GM12878 (cell line): Measurements from ENCODE around the gene TMEM168. TPM values are rescaled to one million over a fixed set of nuclear protein-coding genes. Genes with fewer than 3 reads are reported as not detected.

Source experiments
- ATAC-seq: fragments of 200-7000 bp; cut with Tn5 transposase; 3 replicates; pipeline ENCODE4 v1.9.1; 2020; ENCODE audit warnings: mild to moderate bottlenecking, moderate library complexity
- BruUV-seq: library from RNA; stranded (reverse); fragments of 400-500 nt; replicated peaks from 2 replicates; lab custom pipeline; 2021; lab: Mats Ljungman, UMichigan
- CTCF ChIA-PET: fragments of 300-600 bp; sonication (Branson Sonifier 250); formaldehyde crosslinking; extraction: SDS; loops from one replicate; lab custom pipeline; 2021; ENCODE audit warnings: inconsistent platforms; lab: Yijun Ruan, JAX
- POLR2A ChIA-PET: fragments of 350-600 bp; formaldehyde crosslinking; extraction: SDS; loops from one replicate; lab custom pipeline; 2021; ENCODE audit warnings: inconsistent platforms; lab: Charles Lee
- RAD21 ChIA-PET: fragments of 300-600 bp; sonication (Branson Sonifier 250); formaldehyde crosslinking; loops from one replicate; lab custom pipeline; 2023; ENCODE audit warnings: antibody characterized with exemption; ENCODE audit not compliant: unreplicated experiment; lab: Charles Lee
- SMC1A ChIA-PET: fragments of 300-600 bp; sonication (Branson Sonifier 250); formaldehyde crosslinking; loops from one replicate; lab custom pipeline; 2023; ENCODE audit not compliant: unreplicated experiment, uncharacterized antibody; lab: Charles Lee
- DNase-seq: peaks from one replicate; pipeline ENCODE4 v3.0.0-alpha.2; 2011; ENCODE audit warnings: low read depth, low spot score
- FAIRE-seq: peaks from 3 replicates; lab custom pipeline; 2011; peaks lifted over from hg19 to GRCh38; lab: Jason Lieb, UNC
- H2AFZ ChIP-seq: 2 replicates; pipeline ENCODE4 v1.6.0; 2011; ENCODE audit warnings: low read depth, low read length, control low read depth; ENCODE audit not compliant: control insufficient read depth
- H3K27ac ChIP-seq: 2 replicates; pipeline ENCODE4 v1.5.1; 2011; ENCODE audit warnings: control low read depth; ENCODE audit not compliant: control insufficient read depth, insufficient read depth
- H3K27me3 ChIP-seq, 2 experiments: replicated peaks in 1 of 2; 2 replicates each; pipeline versions ENCODE4 v1.6.0 to v1.6.1; 2011; ENCODE audit warnings: low read length in 1 of 2; ENCODE audit not compliant: control insufficient read depth in 2 of 2, insufficient read depth in 2 of 2
- H3K36me3 ChIP-seq, 2 experiments: 2 replicates each; pipeline ENCODE4 v1.5.1; 2011; ENCODE audit warnings: low read length in 1 of 2; ENCODE audit not compliant: control insufficient read depth in 2 of 2, insufficient read depth in 2 of 2
- H3K4me1 ChIP-seq: 2 replicates; pipeline ENCODE4 v1.6.1; 2011; ENCODE audit warnings: mild to moderate bottlenecking, low read length, moderate library complexity, mixed read lengths; ENCODE audit not compliant: control insufficient read depth, insufficient read depth
- H3K4me2 ChIP-seq: 2 replicates; pipeline ENCODE4 v1.6.0; 2011; ENCODE audit warnings: control low read depth; ENCODE audit not compliant: control insufficient read depth, insufficient read depth
- H3K4me3 ChIP-seq: fragments of 200-600 bp; sonication (generic); 2 replicates; pipeline ENCODE4 v1.5.1; 2016
- H3K79me2 ChIP-seq: 2 replicates; pipeline ENCODE4 v1.6.0; 2011; ENCODE audit warnings: low read length; ENCODE audit not compliant: control insufficient read depth, insufficient read depth
- H3K9ac ChIP-seq: 2 replicates; pipeline ENCODE4 v1.8.0; 2011; ENCODE audit warnings: low read length, control low read depth, mixed read lengths; ENCODE audit not compliant: control insufficient read depth, insufficient read depth
- H3K9me3 ChIP-seq: replicated peaks from 3 replicates; pipeline ENCODE4 v1.5.1; 2011; ENCODE audit warnings: mild to moderate bottlenecking, low read length; ENCODE audit not compliant: control insufficient read depth, insufficient read depth
- H4K20me1 ChIP-seq: 2 replicates; pipeline ENCODE4 v1.6.0; 2011; ENCODE audit not compliant: control insufficient read depth, insufficient read depth
- ESRRA ChIP-seq: IDR thresholded peaks from 2 replicates; pipeline ENCODE4 v1.6.1; 2012; ENCODE audit warnings: mild to moderate bottlenecking, low read length, improper control_type of control experiment
- EZH2 ChIP-seq: IDR thresholded peaks from 2 replicates; pipeline ENCODE4 v1.6.1; 2012; ENCODE audit warnings: low read depth, mild to moderate bottlenecking, control low read depth, inconsistent platforms, low read length, borderline replicate concordance; ENCODE audit not compliant: control insufficient read depth
- FOXK2 ChIP-seq: fragments of 450-650 bp; IDR thresholded peaks from 2 replicates; pipeline ENCODE4 v1.6.1; 2017; ENCODE audit warnings: mild to moderate bottlenecking, moderate library complexity
- HCFC1 ChIP-seq: fragments of 150-350 bp; IDR thresholded peaks from 2 replicates; pipeline ENCODE4 v1.6.1; 2014; ENCODE audit warnings: low read length
- MEF2A ChIP-seq: IDR thresholded peaks from 2 replicates; pipeline ENCODE4 v1.6.1; 2011; ENCODE audit warnings: low read depth, mild to moderate bottlenecking, low read length, moderate library complexity; ENCODE audit not compliant: insufficient read depth
- MYC ChIP-seq: IDR thresholded peaks from 2 replicates; pipeline ENCODE4 v1.6.1; 2011; ENCODE audit warnings: mild to moderate bottlenecking, low read length, moderate library complexity, inconsistent platforms; ENCODE audit not compliant: insufficient read depth, insufficient replicate concordance, insufficient read length, severe bottlenecking
- POLR2A ChIP-seq: IDR thresholded peaks from 2 replicates; pipeline ENCODE4 v1.6.1; 2011; ENCODE audit warnings: low read depth, mild to moderate bottlenecking, low read length
- RCOR1 ChIP-seq: conservative IDR thresholded peaks from 2 replicates; pipeline ENCODE4 v1.6.1; 2012; ENCODE audit warnings: low read depth, low read length, improper control_type of control experiment
- TARDBP ChIP-seq: IDR thresholded peaks from 2 replicates; pipeline ENCODE4 v1.6.1; 2016; ENCODE audit warnings: borderline replicate concordance
- YBX1 ChIP-seq: fragments of 450-650 bp; IDR thresholded peaks from 2 replicates; pipeline ENCODE4 v1.6.1; 2016; ENCODE audit warnings: antibody characterized with exemption
- ZNF384 ChIP-seq: IDR thresholded peaks from 2 replicates; pipeline ENCODE4 v1.6.1; 2012; ENCODE audit warnings: low read depth, mild to moderate bottlenecking, low read length, improper control_type of control experiment, borderline replicate concordance
- ZSCAN29 ChIP-seq: fragments of 450-650 bp; IDR thresholded peaks from 2 replicates; pipeline ENCODE4 v1.6.1; 2017; ENCODE audit warnings: mild to moderate bottlenecking, moderate library complexity
- WGBS: methylation state at CpG from one replicate; pipeline ENCODE4 v1.1.6; 2016; ENCODE audit warnings: low lambda C conversion rate; ENCODE audit not compliant: insufficient replicate concordance, insufficient coverage; ENCODE audit errors: missing lambda C conversion rate; 5-methylcytosine and 5-hydroxymethylcytosine counted together
- in situ Hi-C: fragments of 300-500 bp; cut with MboI; formaldehyde crosslinking; loops from 9 replicates; pipeline ENCODE4 v1.14.3; 2018; ENCODE audit warnings: mixed read lengths
- intact Hi-C: fragments of 100-400 bp; cut with micrococcal nuclease; formaldehyde crosslinking; loops from one replicate; pipeline ENCODE4 v1.14.2; 2022; ENCODE audit not compliant: unreplicated experiment
- polyA plus RNA-seq, 11 experiments: library from polyadenylated mRNA; depleted of rRNA in 4 of 11; unstranded in 6 of 11; stranded (reverse) in 5 of 11; fragments of >200 nt; fragmentation: Nextera tagmentation in 4 of 11; fragmentation: Illumina TruSeq in 1 of 11; extraction: Ambion mirVana in 4 of 11; extraction: Trizol in 1 of 11; gene quantifications; 1 replicate in 1 of 11; 2 replicates in 10 of 11; pipeline versions ENCODE4 v1.2.1 to v1.2.3, GENCODE V29; 2011 to 2016; ENCODE audit warnings: inconsistent platforms in 2 of 11, missing spikeins in 2 of 11, low read depth in 1 of 11
- total RNA-seq, 4 experiments: library from RNA; depleted of rRNA in 3 of 4; stranded (reverse); fragments of >200 nt in 3 of 4; fragmentation: Illumina TruSeq in 1 of 4; extraction: Trizol in 1 of 4; gene quantifications; 2 replicates each; pipeline versions ENCODE4 v1.2.1 to v1.2.3, GENCODE V29; 2013 to 2021

Gene TMEM168
- total and polyA plus RNA-seq, 10 of the 15 experiments (the other 5 are each of a cell fraction or from before 2014, with no cell fraction given): 9.1 to 44.2 (median 19.8) TPM

- no peak for FAIRE-seq
- RAD21 ChIA-PET: no interaction called here
- POLR2A ChIA-PET: no interaction called here
- 96% methylated on average over 3 of the region's 3 CpGs for WGBS
- CTCF ChIA-PET: interaction anchor here (0.6 to 1.3 kb wide), 3 partner anchors 8 to 107 kb away, joined by 3 read pairs; no protein-coding TSS in a partner anchor
- H3K9ac ChIP-seq: no peak overlapping the region
- ATAC-seq: no peak
- no peaks in the 10 kb centered on the region for H3K27me3 ChIP-seq
- H3K79me2 ChIP-seq: no peaks in the 10 kb centered on the region
- H3K4me1 ChIP-seq: no peaks in the 10 kb centered on the region
- no peak overlapping the region for H3K4me3 ChIP-seq
- H4K20me1 ChIP-seq: no peaks in the 10 kb centered on the region
- SMC1A ChIA-PET: interaction anchor here (1.1 to 1.6 kb wide), 2 partner anchors 17 to 31 kb away, joined by 3 to 4 read pairs; no protein-coding TSS in a partner anchor
- peaks cover 0 to 3% of the 10 kb centered on the region in 2 experiments; a peak in 1 of 4 replicates for H3K36me3 ChIP-seq
- BruUV-seq: no TSS peak
- H2AFZ ChIP-seq: no peak overlapping the region
- TF ChIP-seq YBX1: no peak
- TF ChIP-seq ZNF384: no peak
- no peak for TF ChIP-seq RCOR1
- no peak for TF ChIP-seq ESRRA
- no peak for TF ChIP-seq HCFC1
- TF ChIP-seq POLR2A: no peak
- TF ChIP-seq FOXK2: no peak
- TF ChIP-seq ZSCAN29: no peak
- TF ChIP-seq, all 136 proteins: peak for 0
- no peak for DNase-seq
- Histone ChIP-seq H3K27ac (no peak overlapping the region), H3K4me2 (no peak overlapping the region), H3K9me3 (no peaks in the 10 kb centered on the region; the same call in 1 of the 3 replicates)
- in situ Hi-C loops: no loop called here
- intact Hi-C loops: no loop called here
Measured at GRCh38 chr7:112763298-112763697, 26.9 kb downstream of the TMEM168 start.

GRCh38 chr7:112759905-112760304, 30.3 kb downstream of the TMEM168 start:
- Histone ChIP-seq H3K9me3 (no peaks in the 10 kb centered on the region), H3K27me3 (no peaks in the 10 kb centered on the region), H3K36me3 (no peaks in the 10 kb centered on the region), H3K4me2 (no peak overlapping the region), H3K27ac (no peak overlapping the region), H4K20me1 (no peaks in the 10 kb centered on the region), H3K4me1 (no peaks in the 10 kb centered on the region), H2AFZ (no peak overlapping the region), H3K4me3 (no peak overlapping the region), H3K9ac (no peak overlapping the region), H3K79me2 (no peaks in the 10 kb centered on the region)
- intact Hi-C loops (no loop called here), in situ Hi-C loops (no loop called here)
- POLR2A ChIA-PET: no interaction called here
- CTCF ChIA-PET: interaction anchor here (1.1 to 1.2 kb wide), 2 partner anchors 23 to 210 kb away, joined by 3 read pairs; no protein-coding TSS in a partner anchor
- no TSS peak for BruUV-seq
- FAIRE-seq (no peak), DNase-seq (no peak), ATAC-seq (no peak)
- TF ChIP-seq TARDBP: no peak
- no peak for TF ChIP-seq EZH2
- no peak for TF ChIP-seq MEF2A
- no peak for TF ChIP-seq MYC
- SMC1A ChIA-PET: no interaction called here
- WGBS: 81% methylated on average over 3 of the region's 3 CpGs
- RAD21 ChIA-PET: no interaction called here
